Left lobe of liver (tissue), 2 donors: ENCODE results near the gene TSR2. TPM values are rescaled to one million over a fixed set of nuclear protein-coding genes. Genes with fewer than 3 reads are reported as not detected.
"Not testable (repeated sequence)": the region's sequence is repeated elsewhere in the genome, so short reads cannot be mapped to it uniquely, and the experiment has no call there.

Experiments used
- ATAC-seq: fragments of 200-7000 bp; cut with Tn5 transposase; one replicate; pipeline ENCODE4 v1.9.1; 2020; ENCODE audit warnings: mild to moderate bottlenecking, moderate library complexity
- DNase-seq: peaks from one replicate; pipeline ENCODE4 v3.0.0-alpha.2; 2020; ENCODE audit warnings: low spot score
- total RNA-seq: library from RNA; stranded (reverse); gene quantifications from one replicate; pipeline ENCODE4 v1.2.1, GENCODE V29; 2021
- donor health status: DM: no; HTN: no; CAD: no; lungs with moderate emphysema.
- donor health status: DM: no; HTN: yes; CAD: no.

TSR2 gene
- total RNA-seq, 1 donor from 2014 or later = 18.1 TPM

DNA sequence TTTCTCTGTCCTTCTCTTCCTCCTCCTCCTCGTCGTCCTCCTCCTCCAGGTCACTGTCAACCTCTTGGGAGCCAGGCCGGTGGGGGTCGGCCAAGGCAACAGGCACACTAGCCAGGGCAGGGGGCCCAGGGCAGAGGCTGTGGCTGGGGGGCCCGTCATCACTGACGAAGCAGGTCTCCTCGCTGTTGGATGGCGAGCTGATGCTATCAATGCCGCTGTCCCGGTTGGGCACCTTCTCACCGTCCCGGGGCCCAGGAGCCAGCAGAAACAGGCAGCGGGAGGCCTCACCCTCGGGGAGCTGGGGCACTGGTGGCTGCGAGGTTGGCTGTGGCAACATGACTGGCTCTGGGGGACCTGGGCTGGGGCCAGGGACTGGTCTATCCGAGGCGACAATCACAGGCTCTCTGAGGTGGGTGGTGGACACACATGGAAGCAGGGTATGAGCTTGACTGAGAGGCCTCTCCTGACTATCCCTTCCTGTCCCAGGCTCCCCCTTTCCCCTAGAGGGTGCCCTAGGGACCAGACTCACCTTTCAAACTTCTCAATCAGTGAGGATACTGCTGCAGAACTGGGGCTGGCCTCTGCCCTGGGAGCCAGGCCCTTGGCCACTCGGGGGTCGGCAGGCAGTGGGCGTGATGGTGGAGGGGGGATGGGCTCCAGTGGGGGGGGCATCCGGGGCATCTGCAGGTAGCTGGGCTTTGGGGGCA, 30.0 kb downstream of the TSR2 start:
- DNase-seq (no peak), ATAC-seq (no peak)

DNA sequence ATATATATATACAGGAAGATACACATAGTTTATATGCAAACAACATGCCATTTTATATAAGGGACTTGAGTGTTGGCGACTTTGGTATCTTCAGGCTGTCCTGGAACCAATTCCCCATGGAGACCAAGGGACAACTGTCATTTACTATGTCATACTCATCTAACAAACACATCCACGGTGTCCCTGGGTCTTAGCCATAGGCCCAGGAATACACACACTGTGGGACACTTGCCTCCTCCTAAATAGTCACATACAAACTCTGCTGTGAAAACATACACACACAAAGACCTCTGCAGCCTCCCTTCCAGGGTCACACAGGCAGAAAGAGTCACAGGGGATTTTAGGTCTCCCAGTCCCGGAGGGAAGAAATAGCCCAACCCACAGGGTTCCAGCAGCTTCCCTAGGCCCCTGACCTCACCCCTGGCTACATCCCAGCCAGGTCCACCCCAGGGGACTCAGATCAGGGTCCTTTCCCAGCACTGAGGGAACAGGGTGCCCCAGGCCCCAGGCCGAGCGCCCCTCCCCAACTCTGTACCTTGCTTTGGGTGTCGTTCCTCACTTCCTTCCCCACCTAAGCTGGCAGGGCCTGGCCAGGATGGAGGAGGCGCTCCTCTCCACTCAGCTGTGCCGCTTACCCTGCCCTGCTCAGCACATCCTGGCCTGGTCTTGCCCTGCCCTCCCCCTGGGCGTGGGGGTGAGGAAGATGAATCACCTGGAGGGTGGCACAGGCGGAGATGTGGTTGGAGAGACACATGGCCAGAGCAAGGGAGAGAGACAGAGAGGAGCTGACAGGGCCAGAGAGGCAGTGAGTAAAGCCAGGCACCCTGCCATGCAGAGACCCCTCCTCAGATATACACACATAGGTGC, 34.0 kb downstream of the TSR2 start:
- ATAC-seq (no peak), DNase-seq (no peak)

DNA sequence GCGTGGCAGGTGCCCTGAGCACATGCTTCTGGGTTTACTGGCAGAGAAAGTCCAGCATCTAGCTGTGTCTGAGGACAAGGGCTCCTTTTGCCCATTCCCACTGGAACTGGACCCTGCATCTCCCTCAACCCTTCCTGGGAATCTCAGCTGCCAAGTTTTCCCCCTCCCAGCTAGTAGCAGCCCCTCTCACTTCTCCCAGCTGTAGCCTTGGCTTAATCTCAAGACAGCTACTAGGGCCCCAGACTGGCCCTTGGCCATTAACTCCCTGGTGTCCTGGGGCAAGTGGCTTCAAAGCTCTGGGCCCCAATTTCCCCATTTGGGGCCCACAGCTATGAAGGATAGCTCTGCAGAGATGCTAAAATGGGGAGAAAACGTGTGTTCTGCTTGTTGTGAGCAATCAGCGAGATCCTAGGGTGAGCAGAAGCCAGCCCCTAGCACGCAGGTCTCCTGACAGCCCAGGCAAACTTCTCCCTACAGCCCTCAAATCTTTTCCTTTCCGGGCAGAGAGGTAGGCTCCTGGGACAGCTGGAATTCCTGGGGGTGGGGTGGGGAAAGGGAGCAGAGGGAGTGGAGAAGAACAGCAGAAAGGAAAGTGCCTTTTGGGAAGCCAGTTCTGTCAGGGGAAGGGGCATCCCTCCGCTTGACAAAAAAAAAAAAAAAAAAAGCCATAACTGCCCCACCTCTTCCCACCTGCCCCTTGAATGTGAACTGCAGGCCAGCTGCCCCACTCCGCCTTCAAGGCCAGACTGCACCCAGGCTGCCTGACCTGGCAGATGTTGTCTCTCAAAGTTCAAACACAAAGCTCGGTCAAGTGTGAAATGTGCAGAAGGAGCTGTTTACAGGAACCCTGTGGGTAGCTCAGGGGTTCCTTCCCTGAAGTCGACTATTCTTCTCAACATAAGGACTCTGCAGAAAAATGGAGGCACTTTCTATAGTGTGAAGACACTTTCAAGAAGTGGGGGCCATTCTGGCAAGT, 39.2 kb downstream of the TSR2 start:
- ATAC-seq (no peak), DNase-seq (no peak)

DNA sequence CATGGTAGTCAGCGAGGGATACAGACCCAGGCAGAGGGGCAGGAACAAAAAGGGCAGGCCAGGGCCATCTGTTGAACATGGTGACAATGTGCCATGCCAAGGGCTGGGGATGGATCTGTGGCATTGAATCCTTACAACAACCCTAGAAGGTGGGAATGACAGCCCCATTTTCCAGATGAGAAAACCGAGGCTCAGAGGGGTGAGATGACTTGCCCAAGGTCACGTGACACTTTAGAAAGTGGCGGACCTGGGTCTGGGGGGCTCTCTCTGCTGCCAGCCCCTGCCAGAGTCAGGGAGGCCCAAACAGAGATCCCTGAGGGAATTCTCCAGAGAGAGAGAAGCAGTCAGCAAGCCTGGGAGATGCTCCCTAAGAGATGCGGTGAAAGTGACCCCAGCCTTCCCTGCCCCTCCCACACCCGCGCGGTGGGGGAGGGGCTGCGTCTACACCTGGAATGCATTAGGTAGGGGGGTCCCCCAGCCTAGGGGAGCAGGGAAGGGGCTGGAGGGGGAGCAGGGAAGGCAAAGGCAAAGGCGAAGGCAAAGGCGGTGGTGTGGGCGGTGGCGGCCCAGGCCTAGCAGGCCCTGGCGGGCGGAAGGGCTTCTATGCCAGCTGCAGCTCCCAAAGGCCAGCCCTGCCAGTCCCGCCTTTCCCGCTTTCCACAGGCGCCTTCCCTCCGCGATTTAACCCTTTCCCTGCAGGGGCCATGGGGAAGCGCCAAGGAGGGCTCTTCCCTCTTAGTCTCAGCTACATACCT, 42.8 kb downstream of the TSR2 start:
- DNase-seq (no peak), ATAC-seq (no peak)

DNA sequence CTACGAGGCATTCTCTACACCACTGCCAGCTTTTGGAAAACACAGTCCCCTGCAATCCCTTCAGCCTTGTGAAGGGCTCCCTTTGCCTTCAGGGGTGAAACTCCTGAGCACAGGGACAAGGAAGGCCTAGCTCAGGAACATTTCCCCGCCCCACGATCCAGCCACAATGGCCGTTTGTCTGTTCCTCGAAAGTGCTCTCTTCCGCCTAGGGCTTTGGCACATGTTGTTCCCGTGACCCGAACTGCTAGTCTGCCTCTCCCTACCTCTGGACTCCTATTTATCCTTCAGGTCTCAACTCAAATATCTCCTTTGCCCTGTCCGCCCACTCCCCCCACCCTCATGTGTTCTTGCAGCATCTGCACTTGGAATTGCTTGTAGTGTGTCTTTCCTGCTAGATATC, 43.7 kb downstream of the TSR2 start:
- ATAC-seq = no peak
- no peak for DNase-seq

DNA sequence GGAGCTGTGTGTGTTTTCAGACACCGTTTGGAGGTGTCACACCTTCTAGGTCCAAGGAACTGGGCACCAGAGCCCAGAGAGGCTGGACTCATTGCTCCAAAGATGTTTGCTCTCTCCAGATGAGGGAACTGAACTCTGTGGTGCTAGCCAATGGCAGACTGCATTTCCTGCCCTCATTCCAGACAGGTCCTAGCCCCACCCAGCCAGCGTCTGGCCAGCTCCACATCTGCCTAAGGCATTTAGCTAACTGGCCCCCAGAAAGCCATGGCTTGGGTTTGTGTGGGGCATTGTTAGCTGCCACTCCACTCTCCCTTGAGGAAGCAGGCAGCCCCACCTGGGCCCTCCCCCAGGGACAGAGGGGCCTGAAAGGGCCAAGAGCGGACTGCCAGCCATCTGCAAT, 44.5 kb downstream of the TSR2 start:
- DNase-seq (no peak), ATAC-seq (no peak)

DNA sequence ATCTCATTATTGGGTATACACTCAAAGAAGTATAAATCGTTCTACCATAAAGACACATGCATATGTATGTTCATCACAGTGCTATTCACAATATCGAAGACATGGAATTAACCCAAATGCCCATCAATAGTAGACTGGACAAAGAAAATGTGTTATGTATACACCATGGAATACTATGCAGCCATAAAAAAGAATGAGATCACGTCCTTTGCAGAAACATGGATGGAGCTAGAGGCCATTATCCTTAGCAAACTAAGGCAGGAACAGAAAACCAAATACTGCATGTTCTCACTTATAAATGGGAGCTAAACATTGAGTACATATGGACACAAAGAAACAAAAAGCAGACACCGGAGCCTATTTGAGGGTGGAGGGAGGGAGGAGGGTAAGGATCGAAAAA, 49.6 kb downstream of the TSR2 start:
- not testable (repeated sequence) for ATAC-seq, DNase-seq

DNA sequence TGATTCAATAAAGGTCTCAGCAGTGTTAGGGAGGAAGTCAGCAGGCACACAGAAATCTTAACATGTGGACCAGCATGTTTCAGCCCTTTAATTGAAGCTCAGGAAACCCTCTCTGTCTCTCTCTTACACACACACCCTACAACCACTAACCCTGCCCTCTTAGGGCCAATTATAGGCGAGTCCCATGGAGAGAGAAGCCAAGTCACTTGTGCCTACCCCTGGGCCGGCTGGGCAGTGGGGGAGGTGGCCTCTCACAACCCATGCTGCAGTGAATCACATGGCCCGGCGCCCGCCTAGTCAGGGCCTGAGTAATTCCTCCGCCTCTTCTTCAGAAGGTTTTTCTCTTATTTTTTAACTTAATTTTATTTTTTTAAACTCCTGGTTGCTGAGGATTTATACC, 52.1 kb downstream of the TSR2 start:
- DNase-seq (no peak), ATAC-seq (no peak)

DNA sequence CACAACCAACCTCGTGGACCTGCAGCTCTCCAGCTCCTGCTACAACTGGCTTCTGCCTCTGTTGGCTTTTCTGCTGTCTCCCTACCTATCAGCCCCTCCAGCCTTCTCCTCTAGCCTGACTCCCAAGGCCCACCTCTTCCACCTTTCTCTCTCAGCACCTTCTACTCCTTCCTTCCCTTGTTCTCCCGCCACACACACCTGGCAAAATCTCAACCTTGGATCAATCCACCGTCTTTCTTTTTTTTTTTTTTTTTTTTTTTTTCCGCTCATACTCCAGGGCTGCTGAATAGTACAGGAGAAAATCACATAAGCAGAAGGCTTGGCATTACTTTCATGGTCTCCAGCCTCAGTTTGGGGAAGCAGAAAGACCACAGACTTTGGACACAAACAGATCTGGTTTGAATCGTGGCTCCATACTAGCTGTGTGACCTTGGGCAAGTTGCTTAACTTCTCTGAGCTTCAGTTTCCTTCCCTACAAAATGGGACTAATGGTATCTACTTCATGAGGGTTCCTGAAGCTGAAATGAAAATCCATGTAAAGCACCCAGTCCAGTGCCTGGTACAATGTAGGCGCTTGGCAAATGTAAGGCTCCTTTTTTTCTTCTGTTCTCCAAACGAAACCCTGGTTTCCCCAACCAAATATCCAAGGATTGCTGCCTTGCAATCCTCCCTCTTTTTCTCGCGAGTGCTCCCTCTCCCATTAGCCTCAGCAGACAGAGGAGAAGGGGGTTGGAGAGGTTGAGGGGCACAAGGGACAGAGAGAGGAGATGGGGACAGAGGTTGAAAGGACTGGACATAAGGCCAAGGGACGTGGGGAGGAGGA, 54.2 kb downstream of the TSR2 start:
- DNase-seq = no peak
- ATAC-seq = no peak

Other genes starting within 250 kb of the TSR2 start
- gene WNK3, start 82.4 kb upstream of the TSR2 start, total RNA-seq = 13.7 TPM
- gene FGD1, start 55.8 kb downstream of the TSR2 start, total RNA-seq = 1.1 TPM
- gene GNL3L, start 89.8 kb downstream of the TSR2 start, total RNA-seq = 8.8 TPM